Activated CD4-positive, CD25-positive, alpha-beta regulatory T cell treated with anti-CD3 and anti-CD28 coated beads, Interleukin-2, amount 50 U/mL, for 72 hours (primary cell): ENCODE measurements around the gene OR51E1.

Source experiments
- DNase-seq: peaks from one replicate; pipeline ENCODE4 v3.0.0; 2021

OR51E1 gene

GRCh38 chr11:4654635-4655369 is 11.0 kb downstream of the OR51E1 start:
- DNase-seq, result no peak

GRCh38 chr11:4658629-4659445 is 15.1 kb downstream of the OR51E1 start:
- no peak for DNase-seq

- no peak for DNase-seq
Measured at GRCh38 chr11:4662876-4663275, 19.1 kb downstream of the OR51E1 start.

GRCh38 chr11:4664183-4664582 is 20.4 kb downstream of the OR51E1 start:
- no peak for DNase-seq

- DNase-seq, result no peak
Measured at GRCh38 chr11:4664786-4665185, 21.0 kb downstream of the OR51E1 start.

GRCh38 chr11:4665424-4665823 is 21.6 kb downstream of the OR51E1 start:
- DNase-seq, result no peak

GRCh38 chr11:4671741-4672140 is 28.0 kb downstream of the OR51E1 start:
- no peak for DNase-seq

- no peak for DNase-seq
Measured at GRCh38 chr11:4672470-4672869, 28.7 kb downstream of the OR51E1 start.

- DNase-seq, result no peak
Measured at GRCh38 chr11:4673781-4674180, 30.0 kb downstream of the OR51E1 start.

- DNase-seq, result no peak
Measured at GRCh38 chr11:4677948-4678347, 34.2 kb downstream of the OR51E1 start.

- no peak for DNase-seq
Measured at GRCh38 chr11:4680341-4680740, 36.6 kb downstream of the OR51E1 start.

GRCh38 chr11:4682623-4683419 is 39.0 kb downstream of the OR51E1 start:
- no peak for DNase-seq

GRCh38 chr11:4684631-4685285 is 41.0 kb downstream of the OR51E1 start:
- DNase-seq, result no peak

- DNase-seq, result no peak
Measured at GRCh38 chr11:4695442-4695841, 51.7 kb downstream of the OR51E1 start.

GRCh38 chr11:4697585-4697984 is 53.8 kb downstream of the OR51E1 start, which contains the start of gene OR51E2:
Gene OR51E2 (minus strand): TSS chr11:4697853. CDS start chr11:4682711, 15,142 bp downstream.
- DNase-seq, result no peak

- DNase-seq, result no peak
Measured at GRCh38 chr11:4699697-4700435, 56.1 kb downstream of the OR51E1 start.

GRCh38 chr11:4700436-4700820 is 56.6 kb downstream of the OR51E1 start:
- no peak for DNase-seq

GRCh38 chr11:4704054-4704789 is 60.4 kb downstream of the OR51E1 start, which contains the start of gene MMP26:
Gene MMP26 (plus strand): TSS chr11:4704784.
- DNase-seq, result no peak

GRCh38 chr11:4704790-4705334 is 61.1 kb downstream of the OR51E1 start:
- DNase-seq, result no peak
